Type B pancreatic cell (in vitro differentiated cells): ENCODE data around the gene STOML1. TPM values are rescaled to one million over a fixed set of nuclear protein-coding genes. Genes with fewer than 3 reads are reported as not detected.
"Not testable (repeated sequence)": the region's sequence is repeated elsewhere in the genome, so short reads cannot be mapped to it uniquely, and the experiment has no call there.

Source experiments
- DNase-seq: peaks from one replicate; pipeline ENCODE4 v3.0.0; 2021; ENCODE audit warnings: mixed read lengths; ENCODE audit not compliant: unreplicated experiment; ENCODE audit errors: extremely low spot score
- H3K27ac Mint-ChIP-seq: 2 replicates; pipeline ENCODE4 v1.8.0; 2021; ENCODE audit warnings: mild to moderate bottlenecking, mixed read lengths
- H3K27me3 Mint-ChIP-seq: 2 replicates; pipeline ENCODE4 v1.8.0; 2021; ENCODE audit warnings: mixed read lengths
- H3K36me3 Mint-ChIP-seq: 2 replicates; pipeline ENCODE4 v1.8.0; 2021; ENCODE audit warnings: mixed read lengths
- H3K4me1 Mint-ChIP-seq: one replicate; pipeline ENCODE4 v1.8.0; 2021; ENCODE audit warnings: mixed read lengths; ENCODE audit not compliant: unreplicated experiment
- H3K4me3 Mint-ChIP-seq: 2 replicates; pipeline ENCODE4 v1.8.0; 2021; ENCODE audit warnings: mild to moderate bottlenecking, mixed read lengths
- H3K9me3 Mint-ChIP-seq: 2 replicates; pipeline ENCODE4 v1.8.0; 2021; ENCODE audit warnings: mixed read lengths
- CTCF ChIP-seq: fragments of 200-600 bp; sonication (generic); conservative IDR thresholded peaks from 2 replicates; pipeline ENCODE4 v1.5.0; 2021; ENCODE audit warnings: antibody characterized with exemption, mild to moderate bottlenecking
- total RNA-seq: library from RNA; stranded (reverse); gene quantifications from 2 replicates; pipeline ENCODE4 v1.2.1, GENCODE V29; 2021; ENCODE audit warnings: low replicate concordance

STOML1 gene
- total RNA-seq, 1 donor from 2014 or later, result 10.4 TPM

- H3K4me3 Mint-ChIP-seq, result no peak overlapping the region
- no peak for TF ChIP-seq CTCF
- DNase-seq, result no peak
- H3K4me1 Mint-ChIP-seq, result peaks cover 20% of the 10 kb centered on the region
- peaks cover 5% of the 10 kb centered on the region for H3K36me3 Mint-ChIP-seq
- H3K9me3 Mint-ChIP-seq, result no peaks in the 10 kb centered on the region
- peaks cover 4% of the 10 kb centered on the region for H3K27me3 Mint-ChIP-seq
- no peak overlapping the region for H3K27ac Mint-ChIP-seq
Measured at GRCh38 chr15:73981761-73982221, 10.3 kb downstream of the STOML1 start.

GRCh38 chr15:73979636-73980035, 12.5 kb downstream of the STOML1 start:
- no peaks in the 10 kb centered on the region for H3K9me3 Mint-ChIP-seq
- TF ChIP-seq CTCF, result no peak
- peaks cover 17% of the 10 kb centered on the region for H3K27me3 Mint-ChIP-seq
- H3K36me3 Mint-ChIP-seq, result peaks cover 5% of the 10 kb centered on the region
- H3K4me3 Mint-ChIP-seq, result no peak overlapping the region
- H3K4me1 Mint-ChIP-seq, result peaks cover 13% of the 10 kb centered on the region
- H3K27ac Mint-ChIP-seq, result no peak overlapping the region
- DNase-seq, result no peak

GRCh38 chr15:73978896-73979295, 13.2 kb downstream of the STOML1 start:
- no peaks in the 10 kb centered on the region for H3K9me3 Mint-ChIP-seq
- TF ChIP-seq CTCF, result no peak
- H3K27ac Mint-ChIP-seq, result no peak overlapping the region
- DNase-seq, result no peak
- no peaks in the 10 kb centered on the region for H3K36me3 Mint-ChIP-seq
- peaks cover 17% of the 10 kb centered on the region for H3K27me3 Mint-ChIP-seq
- no peak overlapping the region for H3K4me3 Mint-ChIP-seq
- H3K4me1 Mint-ChIP-seq, result peaks cover 10% of the 10 kb centered on the region

GRCh38 chr15:73975440-73976125, 16.5 kb downstream of the STOML1 start:
- DNase-seq, H3K4me1 Mint-ChIP-seq, H3K4me3 Mint-ChIP-seq, H3K9me3 Mint-ChIP-seq, H3K27ac Mint-ChIP-seq, H3K36me3 Mint-ChIP-seq: not testable (repeated sequence)
- peaks cover 22% of the 10 kb centered on the region for H3K27me3 Mint-ChIP-seq

- not testable (repeated sequence) for H3K27ac Mint-ChIP-seq, H3K36me3 Mint-ChIP-seq, H3K4me1 Mint-ChIP-seq, DNase-seq, H3K4me3 Mint-ChIP-seq, H3K9me3 Mint-ChIP-seq
- peaks cover 23% of the 10 kb centered on the region for H3K27me3 Mint-ChIP-seq
Measured at GRCh38 chr15:73973683-73974200, 18.4 kb downstream of the STOML1 start.

GRCh38 chr15:73972984-73973682, 19.0 kb downstream of the STOML1 start:
- peaks cover 5% of the 10 kb centered on the region for H3K4me1 Mint-ChIP-seq

More at GRCh38 chr15:73972984-73973682, 19.0 kb downstream of the STOML1 start:
- no peak overlapping the region for H3K4me3 Mint-ChIP-seq
- DNase-seq, result peak; percentile 87
- no peak overlapping the region for H3K27ac Mint-ChIP-seq
- peak; percentile 85 for TF ChIP-seq CTCF
- H3K9me3 Mint-ChIP-seq, result no peaks in the 10 kb centered on the region
- no peaks in the 10 kb centered on the region for H3K36me3 Mint-ChIP-seq
- peaks cover 29% of the 10 kb centered on the region for H3K27me3 Mint-ChIP-seq
